HG03457 (cell line): ENCODE measurements around the gene GNPNAT1.
"Not testable (repeated sequence)": the region's sequence is repeated elsewhere in the genome, so short reads cannot be mapped to it uniquely, and the experiment has no call there.

ENCODE experiments used
- ATAC-seq: cut with Tn5 transposase; IDR thresholded peaks from one replicate; pipeline ENCODE4 v1.9.1; 2021; ENCODE audit warnings: moderate number of reproducible peaks; ENCODE audit not compliant: unreplicated experiment

GNPNAT1 gene

GRCh38 chr14:52790011-52790755, 1.2 kb downstream of the GNPNAT1 start:
- ATAC-seq = no peak

DNA sequence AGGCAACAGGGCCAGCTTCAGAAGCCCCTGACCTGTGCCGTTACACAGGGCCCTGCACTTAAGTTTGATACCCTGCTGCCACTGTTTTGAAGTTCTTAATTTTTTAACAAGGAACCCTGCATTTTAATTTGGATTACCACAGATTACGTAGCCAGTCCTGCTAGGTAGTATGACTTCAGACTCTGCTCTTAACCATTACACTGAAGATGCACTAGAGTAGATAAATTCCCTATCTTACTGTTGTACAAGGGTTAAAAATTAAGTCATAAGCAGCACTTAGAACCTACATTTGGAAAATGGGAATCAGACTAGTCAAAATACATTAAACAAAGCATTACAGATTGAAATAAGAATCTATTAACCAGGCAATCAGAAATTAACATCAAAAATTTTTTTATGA, 2.3 kb downstream of the GNPNAT1 start:
- ATAC-seq = no peak

DNA sequence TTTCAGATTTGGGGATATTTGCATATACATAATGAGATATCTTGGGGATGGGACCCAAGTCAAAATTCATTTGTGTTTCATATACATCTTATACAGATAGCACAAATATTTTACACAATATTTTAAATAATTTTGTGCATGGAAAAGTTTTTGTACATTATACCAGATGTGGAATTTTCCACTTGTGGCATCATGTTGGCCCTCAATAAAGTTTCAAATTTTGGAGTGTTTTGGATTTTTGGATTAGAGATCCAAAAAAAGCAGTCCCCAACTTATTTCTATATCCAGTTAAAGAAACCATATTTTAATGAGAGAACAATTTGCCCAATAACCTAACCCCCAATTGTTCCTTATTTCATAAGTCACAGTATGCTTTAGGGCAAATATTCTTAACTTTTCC, 4.5 kb downstream of the GNPNAT1 start:
- ATAC-seq = no peak

GRCh38 chr14:52783206-52783605, 8.2 kb downstream of the GNPNAT1 start:
- no peak for ATAC-seq

DNA sequence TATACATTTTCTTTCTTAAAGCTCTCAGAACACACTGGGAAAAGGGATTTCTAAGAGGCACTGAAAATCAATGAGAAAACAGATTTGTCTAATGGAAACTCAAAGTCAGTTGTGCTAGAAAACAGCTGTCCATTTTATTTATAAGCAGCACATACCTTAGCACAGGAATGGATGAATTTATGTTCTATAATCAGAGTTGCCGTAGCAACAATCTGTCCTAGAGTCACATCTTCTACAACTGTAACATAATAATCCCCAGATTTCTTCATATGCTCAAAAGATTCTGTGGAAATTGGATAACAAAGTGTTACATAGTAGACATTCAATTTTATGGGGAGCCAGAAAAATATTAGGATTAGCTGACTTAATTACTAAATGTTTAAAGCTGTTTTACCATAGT, 9.8 kb downstream of the GNPNAT1 start:
- ATAC-seq = no peak

- no peak for ATAC-seq
These were observed 10.5 kb downstream of the GNPNAT1 start for GRCh38 chr14:52780893-52781292.

DNA sequence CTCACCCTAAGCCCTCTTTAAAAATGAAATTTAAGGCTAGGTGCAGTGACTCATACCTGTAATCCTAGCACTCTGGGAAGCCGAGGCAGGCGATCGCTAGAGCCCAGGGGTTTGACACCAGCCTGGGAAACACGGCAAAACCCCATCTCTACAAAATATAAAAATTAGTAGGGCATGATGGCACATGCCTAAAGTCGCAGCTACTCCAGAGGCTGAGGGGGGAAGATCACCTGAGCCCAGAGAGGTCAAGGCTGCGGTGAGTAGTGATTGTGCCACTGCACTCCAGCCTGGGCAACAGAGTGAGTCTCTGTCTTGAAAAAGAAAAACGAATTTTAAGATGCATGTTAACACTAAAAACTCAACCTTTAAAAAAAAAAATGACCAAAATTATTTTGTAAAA, 12.7 kb downstream of the GNPNAT1 start:
- no peak for ATAC-seq

DNA sequence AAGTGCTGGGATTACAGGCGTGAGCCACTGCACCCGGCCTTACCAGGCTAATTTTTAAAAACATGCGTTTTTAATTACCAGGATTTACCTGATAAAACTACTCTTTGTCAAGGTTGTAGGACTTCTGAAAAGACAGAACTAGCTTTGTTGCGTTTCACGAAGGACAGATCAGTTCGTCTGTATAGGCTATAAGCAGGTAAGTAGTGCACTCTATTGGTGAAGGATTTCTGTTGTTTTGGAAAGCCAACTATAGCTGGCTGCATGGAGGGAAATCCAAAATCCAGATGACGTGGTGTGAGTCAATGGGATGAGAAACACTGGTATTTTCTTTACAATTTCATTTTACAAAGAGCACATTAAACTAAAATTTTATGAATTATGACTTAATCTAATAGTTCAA, 14.6 kb downstream of the GNPNAT1 start:
- no peak for ATAC-seq

- no peak for ATAC-seq
These were observed 21.5 kb downstream of the GNPNAT1 start for GRCh38 chr14:52769887-52770286.

DNA sequence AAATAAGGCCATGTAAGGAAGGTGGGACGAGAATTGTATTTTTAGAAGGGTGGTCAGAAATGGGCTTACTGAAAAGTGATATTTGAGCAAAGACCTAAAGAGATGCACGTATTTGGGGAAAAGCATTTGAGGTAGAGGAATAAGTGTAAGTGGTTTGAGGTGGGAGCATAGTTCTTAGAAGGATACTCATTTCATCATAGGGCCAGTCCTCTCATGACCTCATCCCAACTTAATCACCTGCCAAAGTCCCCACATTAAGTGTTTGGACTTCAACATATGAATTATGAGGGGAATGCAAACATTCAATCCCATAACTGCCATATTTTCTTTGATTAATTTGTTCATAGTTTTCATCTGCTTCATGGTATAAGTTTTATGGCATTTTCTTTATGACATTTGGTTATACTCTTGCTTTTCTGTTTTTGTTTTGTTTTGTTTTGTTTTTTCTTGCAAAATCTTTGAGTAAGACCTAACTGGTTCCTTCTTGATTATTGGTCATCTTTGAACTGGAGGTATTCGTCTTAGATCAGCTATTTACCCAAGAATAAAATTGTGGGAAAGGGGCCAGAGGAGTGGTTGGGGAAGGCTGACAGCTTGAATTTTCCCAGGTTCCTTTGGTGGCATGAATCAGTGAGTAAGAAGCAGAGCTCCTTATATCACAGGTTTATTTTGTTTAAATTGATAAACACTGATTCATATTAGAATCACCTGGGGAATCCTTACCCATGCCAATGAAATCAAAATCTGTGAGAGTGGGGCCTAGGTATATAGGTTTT, 24.2 kb downstream of the GNPNAT1 start:
- no peak for ATAC-seq

DNA sequence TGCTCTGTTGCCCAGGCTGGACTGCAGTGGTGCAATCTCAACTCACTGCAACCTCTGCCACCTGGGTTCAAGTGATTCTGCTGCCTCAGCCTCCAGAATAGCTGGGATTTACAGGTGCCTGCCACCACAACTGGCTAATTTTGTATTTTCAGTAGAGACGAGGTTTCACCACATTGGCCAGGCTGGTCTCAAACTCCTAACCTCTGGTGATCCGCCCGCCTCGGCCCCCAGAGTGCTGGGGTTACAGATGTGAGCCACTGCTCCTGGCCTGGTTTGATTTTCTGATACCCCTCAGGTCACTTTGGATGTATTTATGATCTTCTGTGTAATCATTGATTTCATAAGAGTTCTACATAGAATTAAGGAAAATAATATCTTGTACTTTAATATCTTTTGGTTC, 28.5 kb downstream of the GNPNAT1 start:
- ATAC-seq = not testable (repeated sequence)

DNA sequence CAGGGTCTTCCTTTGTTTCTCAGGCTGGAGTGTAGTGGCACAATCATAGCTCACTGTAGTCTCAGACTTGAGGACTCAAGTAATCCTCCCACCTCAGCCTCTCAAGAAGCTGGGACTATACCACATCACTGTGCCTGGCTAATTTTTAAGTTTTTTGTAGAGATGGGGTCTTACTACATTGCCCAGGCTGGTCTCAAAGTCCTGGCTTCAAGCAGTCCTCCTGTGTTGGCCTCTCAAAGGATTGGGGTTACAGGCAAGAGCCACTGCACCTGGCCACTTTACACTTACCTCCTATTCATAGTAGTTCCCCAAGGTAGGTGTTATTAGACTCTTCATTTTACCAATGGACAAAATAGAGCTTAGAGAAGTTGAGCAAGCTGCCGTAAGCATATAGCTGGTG, 32.3 kb downstream of the GNPNAT1 start:
- no peak for ATAC-seq

DNA sequence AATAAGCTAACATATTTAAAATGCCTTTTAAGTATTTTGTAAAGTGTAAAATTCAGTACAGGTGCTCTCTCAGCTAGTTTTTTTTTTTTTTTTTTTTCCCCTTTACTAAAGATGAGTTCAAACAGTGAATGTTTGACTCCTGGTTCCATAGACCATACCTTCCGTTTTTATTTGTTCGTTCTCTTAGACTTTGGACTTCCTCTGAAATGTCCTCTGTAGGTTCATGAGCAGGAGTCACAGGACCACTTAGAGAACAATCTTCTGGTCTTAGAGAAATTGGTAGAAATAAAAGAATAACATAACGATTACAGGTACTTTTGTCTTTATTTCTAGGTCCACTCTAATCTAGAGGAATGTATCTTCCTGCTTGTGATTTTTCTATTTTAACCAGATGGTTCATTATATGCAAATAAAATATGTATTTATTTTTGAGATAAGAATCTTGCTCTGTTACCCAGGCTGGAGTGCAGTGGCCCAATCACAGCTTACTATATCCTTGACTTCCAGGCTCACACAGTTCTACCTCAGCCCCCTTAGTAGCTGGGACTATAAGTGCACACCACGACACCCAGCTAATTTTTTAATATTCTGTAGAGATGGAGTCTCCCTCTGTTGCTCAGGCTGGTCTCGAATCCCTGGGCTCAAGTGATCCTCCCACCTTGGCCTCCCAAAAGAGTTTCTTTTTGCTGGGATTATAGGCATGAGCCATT, 35.6 kb downstream of the GNPNAT1 start:
- ATAC-seq = no peak

- no peak for ATAC-seq
These were observed 42.6 kb downstream of the GNPNAT1 start for GRCh38 chr14:52748647-52749292.

DNA sequence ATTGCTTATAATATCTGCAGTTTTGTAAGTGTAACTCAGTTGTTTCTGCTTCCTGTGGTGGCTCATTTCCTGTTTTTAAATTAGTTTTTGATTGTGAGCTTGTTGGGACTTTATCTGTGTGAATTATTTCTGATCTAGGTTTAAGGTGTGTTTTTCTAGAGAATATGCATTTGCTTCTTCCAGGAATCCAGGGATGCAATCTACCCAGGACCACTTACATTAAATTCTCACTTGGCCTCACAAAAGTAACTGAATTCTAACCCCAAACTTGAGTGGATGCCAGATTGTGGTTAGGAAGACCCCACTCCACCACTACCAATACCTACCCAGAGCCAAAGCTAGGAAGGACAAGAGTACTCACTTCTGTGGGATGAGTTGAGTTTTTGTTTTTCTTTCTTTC, 49.5 kb downstream of the GNPNAT1 start:
- no peak for ATAC-seq

GRCh38 chr14:52740751-52741150, 50.7 kb downstream of the GNPNAT1 start:
- ATAC-seq = no peak

DNA sequence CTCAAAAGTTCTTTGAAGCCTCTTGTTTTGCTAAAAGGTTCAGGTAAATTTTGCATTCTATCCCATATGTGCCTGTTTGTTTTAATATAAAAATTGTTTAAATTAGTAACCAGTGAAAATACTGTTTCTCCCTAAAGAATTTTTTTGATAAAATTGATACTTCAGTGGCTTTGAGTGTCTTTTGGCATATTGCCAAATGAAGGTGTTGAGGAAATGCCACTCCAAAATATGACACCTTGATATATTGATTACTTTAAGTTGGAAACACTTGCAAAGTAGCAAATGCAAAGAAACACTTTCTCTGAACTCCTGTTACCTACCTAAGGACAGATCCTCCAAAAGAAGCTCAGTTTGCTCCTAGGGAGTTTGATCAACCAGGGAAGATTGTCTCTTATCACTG, 53.0 kb downstream of the GNPNAT1 start:
- no peak for ATAC-seq

- ATAC-seq = no peak
These were observed 55.4 kb downstream of the GNPNAT1 start for GRCh38 chr14:52735921-52736489.

DNA sequence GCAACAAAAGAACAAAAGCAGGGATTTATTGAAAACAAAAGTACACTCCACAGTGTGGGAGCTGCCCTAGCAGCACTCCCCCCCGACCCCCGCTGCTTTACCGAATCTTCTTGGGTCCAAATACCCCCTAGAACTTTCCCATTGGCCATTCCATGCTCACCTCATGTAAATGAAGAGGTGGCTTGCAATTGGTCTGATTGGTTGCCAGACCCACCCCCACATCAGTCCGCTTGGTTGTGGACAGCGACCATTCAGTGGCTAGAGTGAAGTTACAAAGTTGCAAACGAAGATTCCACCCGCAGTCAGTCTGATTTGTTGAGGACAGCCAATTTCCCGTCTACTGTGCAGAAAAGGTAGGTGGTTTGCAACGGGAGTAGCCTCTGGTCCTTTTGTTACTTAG, 57.6 kb downstream of the GNPNAT1 start:
- no peak for ATAC-seq

- peak; percentile 0 for ATAC-seq
These were observed 60.7 kb downstream of the GNPNAT1 start for GRCh38 chr14:52730709-52731111.
